ENCODE measurements around the gene GID8.

GRCh38 chr20:62911701-62912280 is 26.2 kb upstream of the GID8 start:
- TF ChIP-seq POLR2A (IDR thresholded peaks at IDR 0.05; ENCODE audit: low read length), result no peak
- TF ChIP-seq GATA1 (IDR thresholded peaks at IDR 0.05; ENCODE audit: low read depth, low read length), result no peak
